GM23338 (cell line): ENCODE data around the gene COLEC12. TPM values are rescaled to one million over a fixed set of nuclear protein-coding genes. Genes with fewer than 3 reads are reported as not detected.

ENCODE experiments used
- ATAC-seq: fragments of 200-7000 bp; cut with Tn5 transposase; 3 replicates; pipeline ENCODE4 v1.9.1; 2020
- DNase-seq: peaks from one replicate; pipeline ENCODE4 v3.0.0-alpha.2; 2015; ENCODE audit warnings: low spot score
- H2AFZ ChIP-seq: fragments of 200-600 bp; sonication (generic); 2 replicates; pipeline ENCODE4 v1.8.0; 2016; ENCODE audit warnings: antibody characterized with exemption, mild to moderate bottlenecking, moderate library complexity
- H3F3A ChIP-seq: fragments of 200-600 bp; sonication (generic); replicated peaks from 2 replicates; pipeline ENCODE4 v1.8.0; 2017; ENCODE audit warnings: antibody characterized with exemption, mixed run types, low read depth
- H3K27ac ChIP-seq: fragments of 200-600 bp; sonication (generic); 2 replicates; pipeline ENCODE4 v1.6.1; 2016; ENCODE audit warnings: low read depth
- H3K27me3 ChIP-seq: fragments of 200-600 bp; sonication (generic); 2 replicates; pipeline ENCODE4 v1.8.0; 2016; ENCODE audit warnings: mild to moderate bottlenecking, mixed run types, moderate library complexity; ENCODE audit not compliant: insufficient read depth
- H3K36me3 ChIP-seq: fragments of 200-600 bp; sonication (generic); 2 replicates; pipeline ENCODE4 v1.8.0; 2016; ENCODE audit warnings: mild to moderate bottlenecking; ENCODE audit not compliant: insufficient read depth
- H3K4me1 ChIP-seq: fragments of 200-600 bp; sonication (generic); 2 replicates; pipeline ENCODE4 v1.8.0; 2016; ENCODE audit warnings: mild to moderate bottlenecking, moderate library complexity; ENCODE audit not compliant: insufficient read depth
- H3K4me2 ChIP-seq: fragments of 200-600 bp; sonication (generic); 2 replicates; pipeline ENCODE4 v1.7.1; 2017; ENCODE audit warnings: mixed run types
- H3K4me3 ChIP-seq: fragments of 200-600 bp; sonication (generic); 2 replicates; pipeline ENCODE4 v1.6.1; 2016; ENCODE audit warnings: mixed run types
- H3K79me2 ChIP-seq: fragments of 200-600 bp; sonication (generic); replicated peaks from 2 replicates; pipeline ENCODE4 v1.8.0; 2017; ENCODE audit warnings: mild to moderate bottlenecking; ENCODE audit not compliant: insufficient read depth
- H3K9me2 ChIP-seq: fragments of 200-600 bp; sonication (generic); 2 replicates; pipeline ENCODE4 v1.8.0; 2017; ENCODE audit not compliant: insufficient read depth
- H4K20me1 ChIP-seq: fragments of 200-600 bp; sonication (generic); replicated peaks from 2 replicates; pipeline ENCODE4 v1.8.0; 2017; ENCODE audit warnings: mild to moderate bottlenecking; ENCODE audit not compliant: insufficient read depth
- H3K27ac Mint-ChIP-seq: 2 replicates; pipeline ENCODE4 v1.8.0; 2020; ENCODE audit warnings: inconsistent platforms, mild to moderate bottlenecking, moderate library complexity, mixed read lengths
- H3K27me3 Mint-ChIP-seq: 3 replicates; pipeline ENCODE4 v1.8.0; 2022; ENCODE audit warnings: low read depth, mild to moderate bottlenecking, moderate library complexity, mixed read lengths, inconsistent platforms; ENCODE audit not compliant: insufficient read depth, poor library complexity
- H3K36me3 Mint-ChIP-seq: 3 replicates; pipeline ENCODE4 v1.8.0; 2021; ENCODE audit warnings: low read depth, mild to moderate bottlenecking, inconsistent platforms, moderate library complexity, mixed read lengths
- H3K4me1 Mint-ChIP-seq: 3 replicates; pipeline ENCODE4 v1.8.0; 2020; ENCODE audit warnings: mild to moderate bottlenecking, inconsistent platforms, mixed read lengths
- H3K4me3 Mint-ChIP-seq: 3 replicates; pipeline ENCODE4 v1.8.0; 2021; ENCODE audit warnings: moderate library complexity, mild to moderate bottlenecking, inconsistent platforms, mixed read lengths
- H3K9me3 Mint-ChIP-seq: 3 replicates; pipeline ENCODE4 v1.8.0; 2020; ENCODE audit warnings: moderate library complexity, mild to moderate bottlenecking, inconsistent platforms, mixed read lengths
- CREB1 ChIP-seq: fragments of 250-450 bp; sonication (Bioruptor Pico); IDR thresholded peaks from 2 replicates; pipeline ENCODE4 v1.5.0; 2020; ENCODE audit warnings: low read depth, mild to moderate bottlenecking, moderate library complexity
- ETS1 ChIP-seq: IDR thresholded peaks from 2 replicates; pipeline ENCODE4 v1.6.1; 2016; ENCODE audit warnings: antibody characterized with exemption
- EZH2 ChIP-seq: fragments of 200-600 bp; sonication (generic); IDR thresholded peaks from one replicate; pipeline ENCODE4 v1.8.0; 2017; ENCODE audit warnings: antibody characterized with exemption, mild to moderate bottlenecking, low read depth; ENCODE audit not compliant: unreplicated experiment
- EZH2phosphoT487 ChIP-seq: fragments of 200-600 bp; sonication (generic); IDR thresholded peaks from one replicate; pipeline ENCODE4 v1.8.1; 2018; ENCODE audit warnings: antibody characterized with exemption; ENCODE audit not compliant: unreplicated experiment
- JUNB ChIP-seq: IDR thresholded peaks from one replicate; pipeline ENCODE4 v1.6.1; 2016; ENCODE audit warnings: antibody characterized with exemption; ENCODE audit not compliant: unreplicated experiment
- NANOG ChIP-seq: IDR thresholded peaks from 2 replicates; pipeline ENCODE4 v1.6.1; 2016; ENCODE audit warnings: antibody characterized with exemption, borderline replicate concordance
- POLR2AphosphoS5 ChIP-seq: IDR thresholded peaks from 2 replicates; pipeline ENCODE4 v1.6.1; 2016; ENCODE audit warnings: antibody characterized with exemption, low read depth
- STAT1 ChIP-seq: IDR thresholded peaks from one replicate; pipeline ENCODE4 v1.6.1; 2016; ENCODE audit warnings: antibody characterized with exemption; ENCODE audit not compliant: unreplicated experiment
- ZNF462 ChIP-seq: fragments of 250-450 bp; sonication (Bioruptor Pico); IDR thresholded peaks from 2 replicates; pipeline ENCODE4 v1.5.0; 2020; ENCODE audit warnings: mild to moderate bottlenecking, moderate library complexity
- polyA plus RNA-seq: library from polyadenylated mRNA; unstranded; fragments of >200 nt; fragmentation: Nextera tagmentation; extraction: Ambion mirVana; gene quantifications from 2 replicates; pipeline ENCODE4 v1.2.1, GENCODE V29; 2016
- total RNA-seq: library from RNA; depleted of rRNA; stranded (reverse); fragments of >200 nt; shearing (Covaris generic); gene quantifications from 2 replicates; pipeline ENCODE4 v1.2.3, GENCODE V29; 2014

COLEC12 gene
- total and polyA plus RNA-seq, 2 experiments from 2014 or later, result 1.1 to 3.2 TPM

- TF ChIP-seq ZNF462 (CRISPR knock-in tag), result no peak
- no peak for TF ChIP-seq ETS1
- no peak for TF ChIP-seq NANOG
- TF ChIP-seq POLR2AphosphoS5, result no peak
- TF ChIP-seq STAT1, result no peak
- TF ChIP-seq EZH2, result no peak
- TF ChIP-seq CREB1 (CRISPR knock-in tag), result no peak
- TF ChIP-seq JUNB, result no peak
Observed at GRCh38 chr18:365651-366050, 134.8 kb downstream of the COLEC12 start (continued).

GRCh38 chr18:364256-364826 is 136.2 kb downstream of the COLEC12 start:
- Mint-ChIP-seq H3K9me3 (no peaks in the 10 kb centered on the region), H3K4me3 (no peak overlapping the region), H3K27me3 (peaks cover 8% of the 10 kb centered on the region), H3K27ac (no peak overlapping the region), H3K4me1 (peaks cover 36% of the 10 kb centered on the region), H3K36me3 (no peaks in the 10 kb centered on the region)
- Histone ChIP-seq H3K9me2 (peaks cover 7% of the 10 kb centered on the region; the same call in 1 of the 2 replicates), H3K27me3 (no peaks in the 10 kb centered on the region), H3K4me1 (peaks cover 19% of the 10 kb centered on the region), H3F3A (no peaks in the 10 kb centered on the region), H3K79me2 (no peaks in the 10 kb centered on the region), H3K4me3 (no peak overlapping the region), H3K27ac (no peak overlapping the region), H4K20me1 (no peaks in the 10 kb centered on the region), H2AFZ (no peak overlapping the region), H3K4me2 (no peak overlapping the region), H3K36me3 (no peaks in the 10 kb centered on the region)
- DNase-seq, result no peak
- no peak for ATAC-seq
- no peak for TF ChIP-seq JUNB
- TF ChIP-seq STAT1, result no peak
- TF ChIP-seq ZNF462 (CRISPR knock-in tag), result no peak
- TF ChIP-seq CREB1 (CRISPR knock-in tag), result no peak
- no peak for TF ChIP-seq EZH2phosphoT487
